Heart right ventricle (tissue), 16 donors: ENCODE data around the gene PRKAG3. TPM values are rescaled to one million over a fixed set of nuclear protein-coding genes. Genes with fewer than 3 reads are reported as not detected.

Source experiments
- ATAC-seq, 8 donors: fragments of 200-7000 bp; cut with Tn5 transposase; one replicate each; pipeline ENCODE4 v1.9.1; 2020; ENCODE audit warnings: mild to moderate bottlenecking in 8 of 8, moderate library complexity in 8 of 8, moderate number of reproducible peaks in 1 of 8
- DNase-seq, 2 donors: peaks; one replicate each; pipeline ENCODE4 v3.0.0-alpha.2; 2020
- H3K27ac ChIP-seq, 10 donors: fragments of 200-600 bp; sonication (generic) in 2 of 10; one replicate each; pipeline versions ENCODE4 v1.5.0 to v1.8.0; 2020 to 2022; ENCODE audit warnings: mild to moderate bottlenecking in 3 of 10
- H3K27me3 ChIP-seq, 7 donors: fragments of 200-600 bp; one replicate each; pipeline ENCODE4 v1.8.0; 2021 to 2022; ENCODE audit warnings: mild to moderate bottlenecking in 2 of 7
- H3K36me3 ChIP-seq, 9 donors: fragments of 200-600 bp; sonication (generic) in 1 of 9; one replicate each; pipeline versions ENCODE4 v1.5.0 to v1.8.0; 2020 to 2022; ENCODE audit warnings: mild to moderate bottlenecking in 2 of 9
- H3K4me1 ChIP-seq, 9 donors: fragments of 200-600 bp; sonication (generic) in 1 of 9; one replicate each; pipeline versions ENCODE4 v1.5.0 to v1.8.0; 2020 to 2022; ENCODE audit warnings: mild to moderate bottlenecking in 4 of 9
- H3K4me3 ChIP-seq, 10 donors: fragments of 200-600 bp; sonication (generic) in 2 of 10; one replicate each; pipeline versions ENCODE4 v1.5.0 to v1.8.0; 2020 to 2022; ENCODE audit warnings: mild to moderate bottlenecking in 7 of 10, moderate library complexity in 2 of 10
- H3K9me3 ChIP-seq, 11 donors: fragments of 200-600 bp in 10 of 11; sonication (generic) in 2 of 11; one replicate each; pipeline versions ENCODE4 v1.5.0 to v1.8.0; 2013 to 2022; ENCODE audit warnings: mild to moderate bottlenecking in 2 of 11, control low read depth in 1 of 11, moderate library complexity in 1 of 11
- WGBS, 2 donors: extraction: QIAGEN DNeasy Blood & Tissue Kit; methylation state at CpG; one replicate each; pipeline ENCODE4 v1.1.7; 2013; ENCODE audit warnings: inconsistent platforms in 1 of 2; 5-methylcytosine and 5-hydroxymethylcytosine counted together
- intact Hi-C, 10 donors: fragments of 100-400 bp; cut with DNase I; formaldehyde crosslinking; loops; one replicate each; pipeline versions ENCODE4 v1.11.1 to v1.14.2; 2022
- long read RNA-seq, 3 donors: library from polyadenylated mRNA; unstranded; transcript quantifications; one replicate each; pipeline ENCODE4 v2.0.0, GENCODE V29; 2020 to 2021
- polyA plus RNA-seq, 2 donors: library from polyadenylated mRNA; stranded (reverse); fragments of 200-250 nt; gene quantifications; one replicate each; pipeline ENCODE4 v1.2.3, GENCODE V29; 2013
- total RNA-seq, 10 donors: library from RNA; stranded (reverse); fragmentation: NEBNext Ultra II Directional in 3 of 10; extraction: Animal tissue kit (Norgen Biotek cat#: 25700) in 3 of 10; gene quantifications; one replicate each; pipeline versions ENCODE4 v1.2.1 to v1.2.4, GENCODE V29; 2021 to 2023
- TF ChIP-seq, protein P1 (sequence below), 9 donors: fragments of 200-600 bp; sonication (generic) in 2 of 9; IDR thresholded peaks; one replicate each; pipeline versions ENCODE4 v1.5.0 to v1.8.0; 2021 to 2022; ENCODE audit warnings: antibody characterized with exemption in 9 of 9, mild to moderate bottlenecking in 5 of 9, moderate library complexity in 1 of 9
- donor health status: Arrhythmogenic right ventricular cardiomyopathy.
- donor health status: ischemic (EF 13 %, LVEDD 7.1; RV severe dilation, severe dysfunction).
- donor health status: healthy with polysubstance abuse.
- donor health status: DM: no; HTN: yes; CAD: no.
- donor health status: DM: no; HTN: no; CAD: no.
- donor health status: ischemic (EF 25% LVEDD 6.9; RV normal size, moderate dysfunction).
- donor health status: ischemic (EF 25% LVEDD 5.7; RV mildly dilated, moderate dysfunction).
- donor health status: healthy.
- donor health status: DM: yes; HTN: yes; CAD: no.
- donor health status: Ischemic cardiomyopathy.
- donor health status: ischemic (EF 35%, LVEDD 5.7; RV mildly dilated, moderate dysfunction).
- donor health status: nonischemic (EF 11% LVEDD 7.7; RV severe dilation, severe dysfunction).
- donor health status: DM: yes; HTN: yes; CAD: no.
- donor health status: PGD.
- donor health status: ischemic (EF 29% LVEDD 5.4; RV normal size, mild dysfunction).
- donor health status: nonischemic (EF 23%, LVEDD 6.1; RV moderate dilation, normal function).

PRKAG3 gene
- total RNA-seq (under 1 TPM in 3 of 10 donors, not detected in 7; 0.09 to 0.19 (median 0.15) TPM), polyA plus RNA-seq (under 1 TPM in 1 of 2 donors, not detected in 1; 0.03 TPM)
- long read RNA-seq, donor 1, result 0 reads
- long read RNA-seq, donor 2, partial matches to known transcripts, result 1 of 1 reads
- long read RNA-seq, donor 2, other reads (novel, unspliced or antisense), result 0 of 1 reads
- long read RNA-seq, donor 3, result 0 reads

DNA sequence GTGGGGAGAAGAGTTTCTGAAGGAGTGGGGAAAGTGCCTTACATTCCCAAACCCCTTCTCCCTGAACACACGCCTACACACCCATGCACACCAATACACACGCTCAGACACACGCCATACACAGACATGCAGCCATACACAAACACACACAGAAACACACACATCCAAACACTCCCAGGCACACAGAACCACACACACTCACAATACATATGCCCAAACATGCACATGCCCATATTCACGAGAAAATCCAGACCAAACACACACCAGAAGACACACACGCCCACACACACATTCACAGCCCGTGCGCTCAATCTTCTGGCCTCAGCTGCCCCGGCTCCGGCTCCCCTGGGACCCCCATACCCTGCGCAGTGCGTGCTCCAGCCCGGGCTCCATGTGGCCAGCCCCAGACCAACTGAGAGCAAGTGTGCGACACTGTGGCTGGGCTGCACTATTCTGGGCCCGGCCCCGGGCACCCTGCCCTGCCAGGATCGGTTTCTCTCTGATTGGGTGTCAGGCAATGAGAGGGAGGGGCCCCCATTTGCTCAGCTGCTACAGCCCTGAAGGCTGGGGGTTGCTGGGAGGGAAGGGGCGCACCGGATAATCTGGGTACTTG lies at the start of gene PRKAG3:
PRKAG3 (minus strand) TSS at position 426 of the 613 bp plus-strand sequence.
- 65% methylated on average over 18 of the region's 18 CpGs for WGBS, 2 donors

DNA sequence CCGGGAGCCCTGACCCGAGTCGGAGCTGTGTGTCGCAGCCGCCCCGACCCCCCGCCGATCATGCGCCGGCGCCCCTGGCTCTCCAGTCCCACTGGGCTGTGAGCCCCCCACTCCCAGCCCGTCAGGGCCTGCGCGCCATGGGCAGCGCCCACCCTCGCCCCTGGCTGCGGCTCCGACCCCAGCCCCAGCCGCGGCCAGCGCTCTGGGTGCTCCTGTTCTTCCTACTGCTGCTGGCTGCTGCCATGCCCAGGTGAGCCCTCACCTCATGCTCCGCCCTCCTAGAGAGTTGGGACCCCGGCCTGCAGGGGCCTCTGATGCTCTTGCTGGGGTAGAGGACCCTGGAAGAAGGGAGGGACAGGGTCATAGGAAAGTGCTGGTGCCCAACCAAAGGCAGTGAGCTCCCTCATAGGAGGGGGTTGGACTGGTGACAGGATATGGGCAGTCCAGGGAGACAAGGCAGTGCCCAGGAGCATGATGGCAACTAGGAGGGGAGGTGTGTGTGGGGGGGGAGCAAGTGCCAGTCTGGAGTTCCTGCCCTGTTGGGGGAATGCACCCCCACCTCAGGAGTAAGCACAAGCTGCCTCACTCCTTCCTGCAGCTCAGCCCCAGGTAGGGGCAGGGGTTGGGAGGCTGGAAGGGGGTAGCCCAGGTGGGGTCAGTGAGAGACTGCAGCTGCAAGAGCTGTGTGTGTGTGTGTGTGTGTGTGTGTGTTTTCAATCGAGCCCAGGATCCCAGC lies 49.4 kb upstream of the PRKAG3 start:
- H3K4me3 ChIP-seq, result peak overlapping the region in 6 of 10 donors; percentile 3 to 39 (median 21)
- H3K36me3 ChIP-seq, result no peaks in the 10 kb centered on the region
- intact Hi-C loops, result no loop called here
- DNase-seq, result no peak
- peaks cover 0 to 31% (median 26%) of the 10 kb centered on the region in 9 donors for H3K4me1 ChIP-seq
- TF ChIP-seq, protein P1, sequence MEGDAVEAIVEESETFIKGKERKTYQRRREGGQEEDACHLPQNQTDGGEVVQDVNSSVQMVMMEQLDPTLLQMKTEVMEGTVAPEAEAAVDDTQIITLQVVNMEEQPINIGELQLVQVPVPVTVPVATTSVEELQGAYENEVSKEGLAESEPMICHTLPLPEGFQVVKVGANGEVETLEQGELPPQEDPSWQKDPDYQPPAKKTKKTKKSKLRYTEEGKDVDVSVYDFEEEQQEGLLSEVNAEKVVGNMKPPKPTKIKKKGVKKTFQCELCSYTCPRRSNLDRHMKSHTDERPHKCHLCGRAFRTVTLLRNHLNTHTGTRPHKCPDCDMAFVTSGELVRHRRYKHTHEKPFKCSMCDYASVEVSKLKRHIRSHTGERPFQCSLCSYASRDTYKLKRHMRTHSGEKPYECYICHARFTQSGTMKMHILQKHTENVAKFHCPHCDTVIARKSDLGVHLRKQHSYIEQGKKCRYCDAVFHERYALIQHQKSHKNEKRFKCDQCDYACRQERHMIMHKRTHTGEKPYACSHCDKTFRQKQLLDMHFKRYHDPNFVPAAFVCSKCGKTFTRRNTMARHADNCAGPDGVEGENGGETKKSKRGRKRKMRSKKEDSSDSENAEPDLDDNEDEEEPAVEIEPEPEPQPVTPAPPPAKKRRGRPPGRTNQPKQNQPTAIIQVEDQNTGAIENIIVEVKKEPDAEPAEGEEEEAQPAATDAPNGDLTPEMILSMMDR (IDR thresholded peaks at IDR 0.05), result no peak
- WGBS, 2 donors, result 11 to 16% methylated on average over 17 to 24 of the region's 24 CpGs
- ATAC-seq, result no peak
- H3K9me3 ChIP-seq, result no peaks in the 10 kb centered on the region
- peak overlapping the region in 1 of 10 donors; percentile 40 for H3K27ac ChIP-seq
- H3K27me3 ChIP-seq, result peaks cover 24 to 99% (median 92%) of the 10 kb centered on the region in 7 donors

More for the DNA sequence above, at the start of gene PRKAG3:
- TF ChIP-seq, protein P1 (IDR thresholded peaks at IDR 0.05), result no peak
- intact Hi-C loops, result loop anchor here in 1 of 10 donors (10.0 kb wide), 1 partner anchor 117 kb away; the partner anchor contains the start of gene TTLL4
- ATAC-seq (peak; percentile 20 to 66 (median 36)), DNase-seq (peak; percentile 31 to 48)
- peak within 1 kb of the TSS in 8 of 10 donors; percentile 62 to 87 (median 68) for H3K27ac ChIP-seq
- H3K36me3 ChIP-seq, result no peaks in the 10 kb centered on the region
- H3K27me3 ChIP-seq, result peaks cover 0 to 59% (median 32%) of the 10 kb centered on the region in 7 donors
- peaks cover 0 to 28% (median 13%) of the 10 kb centered on the region in 9 donors for H3K4me1 ChIP-seq
- H3K9me3 ChIP-seq, result no peaks in the 10 kb centered on the region
- H3K4me3 ChIP-seq, result no peak within 1 kb of the TSS

DNA sequence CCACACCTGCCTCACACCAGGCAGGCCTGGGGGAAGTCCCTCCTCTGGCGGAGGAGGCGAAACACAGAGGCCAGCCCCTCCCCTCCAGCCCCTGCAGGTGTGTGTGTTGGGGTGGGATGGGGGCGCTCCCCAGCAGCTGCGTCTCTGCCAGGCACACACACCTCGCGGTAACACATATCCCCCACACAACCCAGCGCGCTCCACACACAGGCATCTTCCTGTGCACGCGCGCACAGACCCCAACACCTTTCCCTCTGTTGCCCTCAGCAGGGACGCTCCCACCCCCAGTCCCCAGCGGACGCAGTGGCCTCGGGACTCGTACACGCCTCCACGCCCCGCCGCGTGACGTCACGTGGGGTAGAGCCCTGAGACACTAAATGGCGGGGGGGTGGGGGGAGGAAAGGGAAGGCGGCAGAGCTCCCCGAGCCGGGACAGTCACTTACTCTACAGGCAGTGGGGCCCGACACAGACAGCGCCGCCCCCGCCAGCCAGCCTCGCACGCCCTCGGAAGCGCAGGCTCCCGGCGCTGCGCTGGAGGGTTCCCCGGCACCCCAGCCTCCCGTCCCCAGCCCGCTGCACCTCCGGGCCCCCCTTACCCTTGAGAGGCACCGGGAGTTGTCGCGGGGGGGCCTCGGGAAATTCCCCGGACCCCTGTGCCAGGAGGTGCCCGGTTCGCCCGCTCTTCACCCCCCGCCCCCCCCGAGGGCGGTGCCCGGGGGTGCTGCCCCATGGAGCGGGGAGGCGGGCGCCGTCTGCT lies 48.7 kb upstream of the PRKAG3 start, which contains the start of gene WNT10A:
WNT10A (plus strand) TSS at position 751 of the 757 bp plus-strand sequence. CDS start 144 bp downstream, outside the sequence.
- 2% methylated on average over 52 to 57 of the region's 58 CpGs for WGBS, 2 donors
- Histone ChIP-seq H3K27me3 (peaks cover 24 to 100% (median 97%) of the 10 kb centered on the region in 7 donors), H3K4me3 (peak within 1 kb of the TSS; percentile 3 to 39 (median 19)), H3K36me3 (no peaks in the 10 kb centered on the region), H3K4me1 (peaks cover 0 to 31% (median 26%) of the 10 kb centered on the region in 9 donors), H3K9me3 (no peaks in the 10 kb centered on the region), H3K27ac (peak within 1 kb of the TSS in 1 of 10 donors; percentile 40)
- ATAC-seq (peak in 2 of 8 donors; percentile 13 to 17), DNase-seq (no peak)
- TF ChIP-seq, protein P1 (IDR thresholded peaks at IDR 0.05), result no peak
- intact Hi-C loops, result no loop called here
